Stimulated activated CD8-positive, alpha-beta memory T cell treated with anti-CD3 and anti-CD28 coated beads, Interleukin-12 subunit alpha, Interleukin-12 subunit beta, amount 100 ng/mL, for 1 hour (primary cell): ENCODE results near the gene ZNF354B.

Source experiments
- DNase-seq: peaks from one replicate; pipeline ENCODE4 v3.0.0-alpha.2; 2020; ENCODE audit warnings: low read depth

Gene ZNF354B

GRCh38 chr5:178883815-178884430 lies 24.2 kb downstream of the ZNF354B start:
- DNase-seq: no peak

GRCh38 chr5:178895615-178896571 lies 36.1 kb downstream of the ZNF354B start, which contains the start of gene ZFP2:
Gene ZFP2 (plus strand): TSS chr5:178895913. CDS start chr5:178931314, 35,401 bp downstream.
- DNase-seq: no peak

GRCh38 chr5:178899289-178899688 lies 39.5 kb downstream of the ZNF354B start:
- no peak for DNase-seq

- DNase-seq: no peak
Measured at GRCh38 chr5:178902849-178903248, 43.1 kb downstream of the ZNF354B start.

GRCh38 chr5:178931846-178932760 lies 72.3 kb downstream of the ZNF354B start:
- no peak for DNase-seq
